GM12878 (cell line): ENCODE results near the gene PLXNB3. TPM values are rescaled to one million over a fixed set of nuclear protein-coding genes. Genes with fewer than 3 reads are reported as not detected.

ENCODE experiments used
- ATAC-seq: fragments of 200-7000 bp; cut with Tn5 transposase; 3 replicates; pipeline ENCODE4 v1.9.1; 2020; ENCODE audit warnings: mild to moderate bottlenecking, moderate library complexity
- BruUV-seq: library from RNA; stranded (reverse); fragments of 400-500 nt; replicated peaks from 2 replicates; lab custom pipeline; 2021; lab: Mats Ljungman, UMichigan
- CTCF ChIA-PET: fragments of 300-600 bp; sonication (Branson Sonifier 250); formaldehyde crosslinking; extraction: SDS; loops from one replicate; lab custom pipeline; 2021; ENCODE audit warnings: inconsistent platforms; lab: Yijun Ruan, JAX
- POLR2A ChIA-PET: fragments of 350-600 bp; formaldehyde crosslinking; extraction: SDS; loops from one replicate; lab custom pipeline; 2021; ENCODE audit warnings: inconsistent platforms; lab: Charles Lee
- RAD21 ChIA-PET: fragments of 300-600 bp; sonication (Branson Sonifier 250); formaldehyde crosslinking; loops from one replicate; lab custom pipeline; 2023; ENCODE audit warnings: antibody characterized with exemption; ENCODE audit not compliant: unreplicated experiment; lab: Charles Lee
- SMC1A ChIA-PET: fragments of 300-600 bp; sonication (Branson Sonifier 250); formaldehyde crosslinking; loops from one replicate; lab custom pipeline; 2023; ENCODE audit not compliant: unreplicated experiment, uncharacterized antibody; lab: Charles Lee
- DNase-seq: peaks from one replicate; pipeline ENCODE4 v3.0.0-alpha.2; 2011; ENCODE audit warnings: low read depth, low spot score
- FAIRE-seq: peaks from 3 replicates; lab custom pipeline; 2011; peaks lifted over from hg19 to GRCh38; lab: Jason Lieb, UNC
- H2AFZ ChIP-seq: 2 replicates; pipeline ENCODE4 v1.6.0; 2011; ENCODE audit warnings: low read depth, low read length, control low read depth; ENCODE audit not compliant: control insufficient read depth
- H3K27ac ChIP-seq: 2 replicates; pipeline ENCODE4 v1.5.1; 2011; ENCODE audit warnings: control low read depth; ENCODE audit not compliant: control insufficient read depth, insufficient read depth
- H3K27me3 ChIP-seq, 2 experiments: replicated peaks in 1 of 2; 2 replicates each; pipeline versions ENCODE4 v1.6.0 to v1.6.1; 2011; ENCODE audit warnings: low read length in 1 of 2; ENCODE audit not compliant: control insufficient read depth in 2 of 2, insufficient read depth in 2 of 2
- H3K36me3 ChIP-seq, 2 experiments: 2 replicates each; pipeline ENCODE4 v1.5.1; 2011; ENCODE audit warnings: low read length in 1 of 2; ENCODE audit not compliant: control insufficient read depth in 2 of 2, insufficient read depth in 2 of 2
- H3K4me1 ChIP-seq: 2 replicates; pipeline ENCODE4 v1.6.1; 2011; ENCODE audit warnings: mild to moderate bottlenecking, low read length, moderate library complexity, mixed read lengths; ENCODE audit not compliant: control insufficient read depth, insufficient read depth
- H3K4me2 ChIP-seq: 2 replicates; pipeline ENCODE4 v1.6.0; 2011; ENCODE audit warnings: control low read depth; ENCODE audit not compliant: control insufficient read depth, insufficient read depth
- H3K4me3 ChIP-seq: fragments of 200-600 bp; sonication (generic); 2 replicates; pipeline ENCODE4 v1.5.1; 2016
- H3K79me2 ChIP-seq: 2 replicates; pipeline ENCODE4 v1.6.0; 2011; ENCODE audit warnings: low read length; ENCODE audit not compliant: control insufficient read depth, insufficient read depth
- H3K9ac ChIP-seq: 2 replicates; pipeline ENCODE4 v1.8.0; 2011; ENCODE audit warnings: low read length, control low read depth, mixed read lengths; ENCODE audit not compliant: control insufficient read depth, insufficient read depth
- H3K9me3 ChIP-seq: replicated peaks from 3 replicates; pipeline ENCODE4 v1.5.1; 2011; ENCODE audit warnings: mild to moderate bottlenecking, low read length; ENCODE audit not compliant: control insufficient read depth, insufficient read depth
- H4K20me1 ChIP-seq: 2 replicates; pipeline ENCODE4 v1.6.0; 2011; ENCODE audit not compliant: control insufficient read depth, insufficient read depth
- ATF7 ChIP-seq: fragments of 450-650 bp; IDR thresholded peaks from 2 replicates; pipeline ENCODE4 v1.6.1; 2016; ENCODE audit warnings: low read depth, mild to moderate bottlenecking
- CEBPZ ChIP-seq: fragments of 150-350 bp; IDR thresholded peaks from 2 replicates; pipeline ENCODE4 v1.6.1; 2016; ENCODE audit warnings: low read depth, low read length
- EP300 ChIP-seq, 2 experiments: fragments of 150-350 bp in 1 of 2; IDR thresholded peaks; 2 replicates each; pipeline ENCODE4 v1.6.1; 2011 to 2012; ENCODE audit warnings: low read depth in 2 of 2, low read length in 2 of 2, borderline replicate concordance in 1 of 2, improper control_type of control experiment in 1 of 2, inconsistent platforms in 1 of 2; ENCODE audit not compliant: control insufficient read depth in 1 of 2
- IKZF1 ChIP-seq: fragments of 450-650 bp; conservative IDR thresholded peaks from 2 replicates; pipeline ENCODE4 v1.6.1; 2017; ENCODE audit warnings: antibody characterized with exemption, mild to moderate bottlenecking
- KDM1A ChIP-seq: fragments of 200-600 bp; sonication (generic); IDR thresholded peaks from 2 replicates; pipeline ENCODE4 v1.6.1; 2016; ENCODE audit warnings: borderline replicate concordance
- NBN ChIP-seq: fragments of 450-650 bp; IDR thresholded peaks from 2 replicates; pipeline ENCODE4 v1.6.1; 2016
- NFIC ChIP-seq: IDR thresholded peaks from 2 replicates; pipeline ENCODE4 v1.6.1; 2012; ENCODE audit warnings: low read depth, mild to moderate bottlenecking, inconsistent platforms, low read length, moderate library complexity
- PAX5 ChIP-seq: IDR thresholded peaks from 2 replicates; pipeline ENCODE4 v1.6.1; 2011; ENCODE audit warnings: low read depth, low read length, borderline replicate concordance
- PBX3 ChIP-seq: IDR thresholded peaks from 2 replicates; pipeline ENCODE4 v1.6.1; 2011; ENCODE audit warnings: mild to moderate bottlenecking, low read depth, low read length, moderate library complexity; ENCODE audit not compliant: insufficient replicate concordance
- RELA ChIP-seq: fragments of 450-650 bp; IDR thresholded peaks from 2 replicates; pipeline ENCODE4 v1.8.0; 2014; ENCODE audit warnings: borderline replicate concordance; ENCODE audit not compliant: partially characterized antibody
- SREBF2 ChIP-seq: IDR thresholded peaks from 2 replicates; pipeline ENCODE4 v1.6.1; 2012; ENCODE audit warnings: mild to moderate bottlenecking, low read length
- TCF12 ChIP-seq: IDR thresholded peaks from 2 replicates; pipeline ENCODE4 v1.6.1; 2011; ENCODE audit warnings: low read depth, mild to moderate bottlenecking, low read length
- ZNF24 ChIP-seq: fragments of 450-650 bp; IDR thresholded peaks from 2 replicates; pipeline ENCODE4 v1.6.1; 2017; ENCODE audit warnings: antibody characterized with exemption, mild to moderate bottlenecking
- WGBS: methylation state at CpG from one replicate; pipeline ENCODE4 v1.1.6; 2016; ENCODE audit warnings: low lambda C conversion rate; ENCODE audit not compliant: insufficient replicate concordance, insufficient coverage; ENCODE audit errors: missing lambda C conversion rate; 5-methylcytosine and 5-hydroxymethylcytosine counted together
- in situ Hi-C: fragments of 300-500 bp; cut with MboI; formaldehyde crosslinking; loops from 9 replicates; pipeline ENCODE4 v1.14.3; 2018; ENCODE audit warnings: mixed read lengths
- intact Hi-C: fragments of 100-400 bp; cut with micrococcal nuclease; formaldehyde crosslinking; loops from one replicate; pipeline ENCODE4 v1.14.2; 2022; ENCODE audit not compliant: unreplicated experiment
- polyA plus RNA-seq, 11 experiments: library from polyadenylated mRNA; depleted of rRNA in 4 of 11; unstranded in 6 of 11; stranded (reverse) in 5 of 11; fragments of >200 nt; fragmentation: Nextera tagmentation in 4 of 11; fragmentation: Illumina TruSeq in 1 of 11; extraction: Ambion mirVana in 4 of 11; extraction: Trizol in 1 of 11; gene quantifications; 1 replicate in 1 of 11; 2 replicates in 10 of 11; pipeline versions ENCODE4 v1.2.1 to v1.2.3, GENCODE V29; 2011 to 2016; ENCODE audit warnings: inconsistent platforms in 2 of 11, missing spikeins in 2 of 11, low read depth in 1 of 11
- total RNA-seq, 4 experiments: library from RNA; depleted of rRNA in 3 of 4; stranded (reverse); fragments of >200 nt in 3 of 4; fragmentation: Illumina TruSeq in 1 of 4; extraction: Trizol in 1 of 4; gene quantifications; 2 replicates each; pipeline versions ENCODE4 v1.2.1 to v1.2.3, GENCODE V29; 2013 to 2021

PLXNB3 gene
- total and polyA plus RNA-seq, 10 of the 15 experiments (the other 5 are each of a cell fraction or from before 2014, with no cell fraction given): 0.06 to 0.68 (median 0.19) TPM; not detected in 4

GRCh38 chrX:153784325-153784967, 20.4 kb downstream of the PLXNB3 start:
- DNase-seq (no peak), ATAC-seq (no peak), FAIRE-seq (no peak)
- RAD21 ChIA-PET: no interaction called here
- CTCF ChIA-PET: no interaction called here
- SMC1A ChIA-PET: no interaction called here
- H3K4me3 ChIP-seq: no peak overlapping the region
- H3K9ac ChIP-seq: no peak overlapping the region
- intact Hi-C loops (no loop called here), in situ Hi-C loops (loop anchor here (10.0 kb wide), 1 partner anchor 50 kb away; no protein-coding TSS in a partner anchor)
- TF ChIP-seq ATF7 (no peak), NFIC (no peak), EP300 (IDR thresholded peaks at IDR 0.05; ENCODE audit: borderline replicate concordance in 1 of 2, control insufficient read depth in 1 of 2, low read depth in 2 of 2, low read length in 2 of 2) (no peak), KDM1A (no peak), NBN (no peak), TCF12 (no peak)
- no peaks in the 10 kb centered on the region; the same call in 2 of the 3 replicates for H3K9me3 ChIP-seq
- WGBS: 82% methylated on average over 27 of the region's 27 CpGs
- H3K36me3 ChIP-seq: peaks cover 3% of the 10 kb centered on the region in 2 experiments; a peak in 3 of 4 replicates
- no peaks in the 10 kb centered on the region for H3K79me2 ChIP-seq
- no peaks in the 10 kb centered on the region for H3K4me1 ChIP-seq
- no peaks in the 10 kb centered on the region for H3K27me3 ChIP-seq
- H4K20me1 ChIP-seq: no peaks in the 10 kb centered on the region
- no peak overlapping the region for H3K4me2 ChIP-seq
- POLR2A ChIA-PET: no interaction called here
- H3K27ac ChIP-seq: no peak overlapping the region
- no TSS peak for BruUV-seq
- H2AFZ ChIP-seq: no peak overlapping the region

GRCh38 chrX:153786669-153787068, 22.6 kb downstream of the PLXNB3 start:
- DNase-seq: no peak
- Histone ChIP-seq H3K4me3 (no peak overlapping the region), H3K4me1 (no peaks in the 10 kb centered on the region), H3K9me3 (no peaks in the 10 kb centered on the region; the same call in 2 of the 3 replicates), H3K27ac (no peak overlapping the region), H3K4me2 (no peak overlapping the region), H2AFZ (no peak overlapping the region), H4K20me1 (no peaks in the 10 kb centered on the region), H3K79me2 (peaks cover 4% of the 10 kb centered on the region; the same call in 1 of the 2 replicates), H3K9ac (no peak overlapping the region), H3K36me3 (peaks cover 3% of the 10 kb centered on the region in 2 experiments; a peak in 3 of 4 replicates), H3K27me3 (no peaks in the 10 kb centered on the region)
- RAD21 ChIA-PET: interaction anchor here (1.2 kb wide), 1 partner anchor 126 kb away, joined by 3 read pairs; no protein-coding TSS in a partner anchor
- FAIRE-seq: no peak
- POLR2A ChIA-PET: no interaction called here
- no peak for ATAC-seq
- intact Hi-C loops (no loop called here), in situ Hi-C loops (loop anchor here (10.0 kb wide), 1 partner anchor 52 kb away; no protein-coding TSS in a partner anchor)
- 87% methylated on average over 15 of the region's 15 CpGs for WGBS
- SMC1A ChIA-PET: no interaction called here
- no TSS peak for BruUV-seq
- CTCF ChIA-PET: no interaction called here
- TF ChIP-seq CEBPZ (no peak), IKZF1 (no peak), ZNF24 (no peak), PBX3 (no peak), PAX5 (no peak), RELA (no peak), SREBF2 (no peak)
